GM21381 (cell line): ENCODE data around the gene CDC25C.

Experiments used
- ATAC-seq: cut with Tn5 transposase; IDR thresholded peaks from one replicate; pipeline ENCODE4 v1.9.1; 2021; ENCODE audit warnings: mild to moderate bottlenecking, moderate library complexity; ENCODE audit not compliant: unreplicated experiment

Gene CDC25C

DNA sequence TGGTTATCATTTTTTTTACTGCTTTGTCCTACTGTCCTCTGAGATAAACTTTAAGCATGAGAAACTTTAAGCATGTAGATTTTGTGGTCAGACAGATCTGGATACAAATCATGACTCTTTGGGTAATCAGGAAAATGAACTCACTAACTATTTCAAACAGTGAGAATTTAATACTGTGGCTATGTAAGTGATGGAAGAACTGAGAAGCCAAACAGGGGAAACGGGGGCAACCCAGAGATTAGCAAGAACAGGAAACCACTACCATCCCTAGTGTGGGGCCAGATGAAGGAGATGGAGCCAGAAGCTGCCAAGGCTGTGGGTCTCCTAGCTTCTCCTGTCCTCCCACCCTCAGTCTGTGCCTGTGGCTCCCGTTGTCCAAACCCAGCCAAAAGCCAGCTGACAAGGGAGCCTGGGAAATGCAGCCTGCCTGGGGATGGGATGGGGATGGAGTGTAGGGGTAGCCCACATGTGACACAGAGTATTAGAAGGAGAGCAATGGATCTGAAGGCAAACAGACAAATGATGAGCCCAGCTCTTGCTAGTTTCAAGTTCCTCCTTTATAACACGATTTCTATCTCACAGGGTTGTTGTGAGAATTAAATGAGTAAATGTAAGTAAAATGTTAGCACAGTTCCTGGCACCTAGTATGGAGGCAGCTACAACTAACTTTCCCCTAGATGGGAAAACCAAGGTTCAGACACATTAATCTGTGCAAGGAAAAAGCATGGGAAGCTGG, 90.8 kb downstream of the CDC25C start:
- no peak for ATAC-seq

DNA sequence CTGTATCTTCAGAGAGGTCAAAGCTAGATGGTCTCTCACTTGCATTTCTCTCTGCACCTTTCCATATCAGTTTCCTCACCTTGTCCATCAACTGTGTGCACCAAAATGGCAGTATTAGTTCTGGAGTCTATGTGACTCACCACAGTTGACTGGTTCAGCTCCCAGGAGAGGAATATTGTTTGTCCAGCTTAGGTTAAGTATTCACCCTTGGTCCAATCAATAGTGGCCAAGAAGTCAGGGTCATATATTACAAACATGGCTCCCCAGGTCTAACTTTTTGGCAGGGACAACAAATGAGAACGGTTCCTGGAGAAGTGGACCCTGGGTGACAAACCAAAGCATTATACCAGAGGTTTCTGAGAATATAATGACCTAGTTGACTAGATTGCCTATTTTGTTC, 93.6 kb downstream of the CDC25C start:
- no peak for ATAC-seq
